Measurements from ENCODE around the gene PKD1L1.

GRCh38 chr7:47785923-47786556, 162.2 kb downstream of the PKD1L1 start:
- TF ChIP-seq EZH2 (IDR thresholded peaks at IDR 0.05) (no peak), POLR2AphosphoS5 (IDR thresholded peaks at IDR 0.05; ENCODE audit: borderline replicate concordance, low read depth, low read length) (no peak), FOXP2 (optimal IDR thresholded peaks at IDR 0.05; ENCODE audit: control extremely low read depth, extremely low read length, insufficient read depth) (no peak)
